ENCODE measurements around the gene SPRED3. TPM values are rescaled to one million over a fixed set of nuclear protein-coding genes. Genes with fewer than 3 reads are reported as not detected.
A peak's percentile ranks its signal among the peaks of the same experiment; 100 is the strongest.

The SPRED3 gene
- total and polyA plus RNA-seq, 2 donors (not counting 1 experiment from before 2014, with no cell fraction given): 1.1 to 1.7 TPM

GRCh38 chr19:38430931-38431330, 42.4 kb downstream of the SPRED3 start:
- no peaks in the 10 kb centered on the region for H4K20me1 ChIP-seq (ENCODE audit: control insufficient read depth, insufficient read depth, low read length, poor library complexity, severe bottlenecking)
- no peak overlapping the region for H3K9ac ChIP-seq (ENCODE audit: low read length)
- no peaks in the 10 kb centered on the region for H3K36me3 ChIP-seq (replicated peaks in 1 of 2; ENCODE audit: control extremely low read depth in 1 of 2, control insufficient read depth in 1 of 2, extremely low read depth in 1 of 2, insufficient read depth in 2 of 2, low read length in 1 of 2)
- no peak overlapping the region for H3K27ac ChIP-seq (ENCODE audit: low read length in 2 of 2)
- H3K4me3 ChIP-seq (ENCODE audit: control extremely low read depth in 1 of 5, extremely low read depth in 1 of 5, insufficient read depth in 1 of 5, low read depth in 2 of 5, low read length in 4 of 5): no peak overlapping the region
- TF ChIP-seq CTCF (IDR thresholded peaks at IDR 0.05) (no peak), EZH2 (IDR thresholded peaks at IDR 0.05; ENCODE audit: borderline replicate concordance, insufficient read depth, low read depth, low read length, poor library complexity, severe bottlenecking) (no peak)
- peaks cover 0 to 3% (median 0%) of the 10 kb centered on the region in 3 donors for H3K9me3 ChIP-seq (ENCODE audit: control extremely low read depth in 1 of 3, control insufficient read depth in 2 of 3, insufficient read depth in 1 of 3, low read length in 2 of 3)
- Mint-ChIP-seq H3K27ac (no peak overlapping the region), H3K4me3 (no peak overlapping the region), H3K9me3 (ENCODE audit: insufficient read depth) (no peaks in the 10 kb centered on the region), H3K4me1 (peaks cover 29% of the 10 kb centered on the region), H3K27me3 (peaks cover 25% of the 10 kb centered on the region)
- H2AFZ ChIP-seq (ENCODE audit: insufficient read depth, low read depth, low read length, poor library complexity, severe bottlenecking): no peak overlapping the region
- intact Hi-C loops (cut with micrococcal nuclease): no loop called here
- H3K4me1 ChIP-seq (ENCODE audit: control insufficient read depth in 2 of 2, insufficient read depth in 2 of 2, low read length in 2 of 2): peaks cover 13 to 20% of the 10 kb centered on the region in 2 donors
- H3K27me3 ChIP-seq (replicated peaks in 1 of 4; ENCODE audit: control extremely low read depth in 1 of 4, control insufficient read depth in 3 of 4, insufficient read depth in 4 of 4, low read length in 3 of 4): peaks cover 0 to 23% (median 7%) of the 10 kb centered on the region in 4 experiments
- ChIA-PET POLR2A (no interaction called here), CTCF (no interaction called here)
- H3K79me2 ChIP-seq (ENCODE audit: control insufficient read depth, insufficient read depth, low read length): no peaks in the 10 kb centered on the region
- DNase-seq (no peak), ATAC-seq (ENCODE audit: low read depth) (no peak)
- WGBS (ENCODE audit: insufficient coverage): no CpG with 5 or more reads among the region's 7 CpGs
- H3K4me2 ChIP-seq (replicated peaks; ENCODE audit: low read depth, low read length, poor library complexity, severe bottlenecking): no peak overlapping the region

GRCh38 chr19:38433268-38433733, 44.8 kb downstream of the SPRED3 start, which contains the start of gene RYR1:
TSS of gene RYR1 (plus strand) at chr19:38433691. CDS start at chr19:38433830, 139 bp downstream.
- Mint-ChIP-seq H3K4me1 (peaks cover 14% of the 10 kb centered on the region), H3K4me3 (peak within 1 kb of the TSS; percentile 50), H3K9me3 (ENCODE audit: insufficient read depth) (no peaks in the 10 kb centered on the region), H3K27me3 (peaks cover 27% of the 10 kb centered on the region), H3K27ac (no peak within 1 kb of the TSS)
- Histone ChIP-seq H3K27ac (ENCODE audit: low read length in 2 of 2) (no peak within 1 kb of the TSS), H3K9ac (ENCODE audit: low read length) (no peak within 1 kb of the TSS), H4K20me1 (ENCODE audit: control insufficient read depth, insufficient read depth, low read length, poor library complexity, severe bottlenecking) (no peaks in the 10 kb centered on the region), H3K27me3 (replicated peaks in 1 of 4; ENCODE audit: control extremely low read depth in 1 of 4, control insufficient read depth in 3 of 4, insufficient read depth in 4 of 4, low read length in 3 of 4) (peaks cover 0 to 23% (median 7%) of the 10 kb centered on the region in 4 experiments), H3K4me2 (replicated peaks; ENCODE audit: low read depth, low read length, poor library complexity, severe bottlenecking) (peak within 1 kb of the TSS; percentile 47), H2AFZ (ENCODE audit: insufficient read depth, low read depth, low read length, poor library complexity, severe bottlenecking) (peak within 1 kb of the TSS; percentile 58), H3K79me2 (ENCODE audit: control insufficient read depth, insufficient read depth, low read length) (no peaks in the 10 kb centered on the region), H3K9me3 (ENCODE audit: control extremely low read depth in 1 of 3, control insufficient read depth in 2 of 3, insufficient read depth in 1 of 3, low read length in 2 of 3) (peaks cover 0 to 3% (median 0%) of the 10 kb centered on the region in 3 donors), H3K4me3 (ENCODE audit: control extremely low read depth in 1 of 5, extremely low read depth in 1 of 5, insufficient read depth in 1 of 5, low read depth in 2 of 5, low read length in 4 of 5) (no peak within 1 kb of the TSS), H3K4me1 (ENCODE audit: control insufficient read depth in 2 of 2, insufficient read depth in 2 of 2, low read length in 2 of 2) (peaks cover 4 to 5% of the 10 kb centered on the region in 2 donors), H3K36me3 (replicated peaks in 1 of 2; ENCODE audit: control extremely low read depth in 1 of 2, control insufficient read depth in 1 of 2, extremely low read depth in 1 of 2, insufficient read depth in 2 of 2, low read length in 1 of 2) (no peaks in the 10 kb centered on the region)
- ChIA-PET CTCF (no interaction called here), POLR2A (no interaction called here)
- intact Hi-C loops (cut with micrococcal nuclease): no loop called here
- peak; percentile 38 for DNase-seq
- ATAC-seq (ENCODE audit: low read depth): peak; percentile 67
- no peak for TF ChIP-seq CTCF (IDR thresholded peaks at IDR 0.05)
- TF ChIP-seq EZH2 (IDR thresholded peaks at IDR 0.05; ENCODE audit: borderline replicate concordance, insufficient read depth, low read depth, low read length, poor library complexity, severe bottlenecking): no peak
- WGBS (ENCODE audit: insufficient coverage): 19% methylated on average over 11 of the region's 20 CpGs

Measured in B cell (primary cell).